DND-41 (cell line): Measurements from ENCODE around the gene TMEM164.

Experiments
- ATAC-seq: fragments of 200-7000 bp; cut with Tn5 transposase; 3 replicates; pipeline ENCODE4 v1.9.1; 2021; ENCODE audit warnings: low read depth; ENCODE audit not compliant: insufficient read depth
- DNase-seq: peaks from one replicate; pipeline ENCODE4 v3.0.0-alpha.2; 2020
- H2AFZ ChIP-seq: 2 replicates; pipeline ENCODE4 v1.6.0; 2012; ENCODE audit warnings: low read depth, low read length
- H3K27ac ChIP-seq: 2 replicates; pipeline ENCODE4 v1.5.1; 2012; ENCODE audit warnings: low read length, inconsistent platforms
- H3K27me3 ChIP-seq: fragments of 200-600 bp; sonication (generic); 2 replicates; pipeline ENCODE4 v1.6.0; 2012; ENCODE audit warnings: low read length, mild to moderate bottlenecking, inconsistent platforms; ENCODE audit not compliant: insufficient read depth, poor library complexity
- H3K36me3 ChIP-seq: 2 replicates; pipeline ENCODE4 v1.5.1; 2012; ENCODE audit warnings: low read length, inconsistent platforms; ENCODE audit not compliant: insufficient read depth
- H3K4me1 ChIP-seq: 2 replicates; pipeline ENCODE4 v1.5.1; 2012; ENCODE audit warnings: mild to moderate bottlenecking, low read length; ENCODE audit not compliant: insufficient read depth
- H3K4me2 ChIP-seq: 2 replicates; pipeline ENCODE4 v1.6.0; 2012; ENCODE audit warnings: mild to moderate bottlenecking, moderate library complexity, low read length, inconsistent platforms; ENCODE audit not compliant: insufficient read depth
- H3K4me3 ChIP-seq, 2 experiments: fragments of 200-600 bp in 1 of 2; shearing (Covaris generic) in 1 of 2; 2 replicates each; pipeline ENCODE4 v1.5.1; 2012 to 2016; ENCODE audit warnings: inconsistent platforms in 2 of 2, low read length in 2 of 2, mild to moderate bottlenecking in 2 of 2, low read depth in 1 of 2, moderate library complexity in 1 of 2
- H3K79me2 ChIP-seq: 2 replicates; pipeline ENCODE4 v1.6.0; 2012; ENCODE audit warnings: low read length, inconsistent platforms; ENCODE audit not compliant: insufficient read depth
- H3K9ac ChIP-seq: 2 replicates; pipeline ENCODE4 v1.6.0; 2012; ENCODE audit warnings: low read depth, mild to moderate bottlenecking, inconsistent platforms, low read length, moderate library complexity
- H3K9me3 ChIP-seq: 2 replicates; pipeline ENCODE4 v1.5.1; 2012; ENCODE audit warnings: low read length, moderate library complexity, mild to moderate bottlenecking, inconsistent platforms; ENCODE audit not compliant: insufficient read depth, severe bottlenecking
- H4K20me1 ChIP-seq: 2 replicates; pipeline ENCODE4 v1.6.0; 2012; ENCODE audit warnings: low read length; ENCODE audit not compliant: insufficient read depth
- CTCF ChIP-seq: IDR thresholded peaks from 2 replicates; pipeline ENCODE4 v1.5.1; 2012; ENCODE audit warnings: borderline replicate concordance, low read length, moderate library complexity, mild to moderate bottlenecking; ENCODE audit not compliant: poor library complexity, severe bottlenecking; ENCODE audit errors: extremely low read depth
- EZH2 ChIP-seq: IDR thresholded peaks from 3 replicates; pipeline ENCODE4 v1.6.1; 2012; ENCODE audit warnings: borderline replicate concordance, low read depth, mild to moderate bottlenecking, moderate library complexity, low read length, inconsistent platforms; ENCODE audit not compliant: severe bottlenecking

The TMEM164 gene

GRCh38 chrX:110001740-110002299, 1.1 kb upstream of the TMEM164 start:
- Histone ChIP-seq H3K79me2 (peaks cover 12% of the 10 kb centered on the region), H3K27ac (peak overlapping the region; percentile 76), H3K4me2 (peak overlapping the region; percentile 79), H3K36me3 (0 out of 2 replicates have a peak, but pooled peaks cover 7% of the 10 kb centered on the region), H3K4me3 (peak overlapping the region; percentile 13 to 73; a peak in 3 of 4 replicates), H4K20me1 (no peaks in the 10 kb centered on the region), H3K4me1 (peaks cover 29% of the 10 kb centered on the region), H3K9ac (peak overlapping the region; percentile 72), H3K9me3 (no peaks in the 10 kb centered on the region), H2AFZ (peak overlapping the region; percentile 76), H3K27me3 (no peaks in the 10 kb centered on the region)
- DNase-seq (no peak), ATAC-seq (peak; percentile 0; the same call in 1 of the 3 replicates)
- no peak for TF ChIP-seq CTCF
- no peak for TF ChIP-seq EZH2

- Histone ChIP-seq H3K9ac (peak overlapping the region; percentile 72), H3K36me3 (0 out of 2 replicates have a peak, but pooled peaks cover 7% of the 10 kb centered on the region), H3K27ac (peak overlapping the region; percentile 57), H3K4me3 (peak overlapping the region; percentile 45 to 73; a peak in 3 of 4 replicates), H3K79me2 (peaks cover 12% of the 10 kb centered on the region), H4K20me1 (no peaks in the 10 kb centered on the region), H3K27me3 (no peaks in the 10 kb centered on the region), H3K4me1 (peaks cover 29% of the 10 kb centered on the region), H3K4me2 (peak overlapping the region; percentile 79), H3K9me3 (no peaks in the 10 kb centered on the region), H2AFZ (peak overlapping the region; percentile 62)
- DNase-seq = peak; percentile 13
- ATAC-seq = peak; percentile 20
- TF ChIP-seq CTCF = no peak
- TF ChIP-seq EZH2 = no peak
Measured at GRCh38 chrX:110003167-110004156, 548 bp downstream of the TMEM164 start.

- Histone ChIP-seq H3K9ac (no peak overlapping the region), H3K9me3 (no peaks in the 10 kb centered on the region), H3K4me3 (peak overlapping the region in 1 of 2 experiments; percentile 73; a peak in 2 of 4 replicates), H3K79me2 (peaks cover 12% of the 10 kb centered on the region), H3K27me3 (no peaks in the 10 kb centered on the region), H4K20me1 (no peaks in the 10 kb centered on the region), H3K4me2 (peak overlapping the region; percentile 79), H3K4me1 (peaks cover 29% of the 10 kb centered on the region), H2AFZ (no peak overlapping the region), H3K27ac (no peak overlapping the region), H3K36me3 (0 out of 2 replicates have a peak, but pooled peaks cover 7% of the 10 kb centered on the region)
- DNase-seq = no peak
- ATAC-seq = no peak
- TF ChIP-seq CTCF (no peak), EZH2 (no peak)
Measured at GRCh38 chrX:110004215-110004614, 1.3 kb downstream of the TMEM164 start.
